Skeletal muscle tissue (tissue), 4 donors: ENCODE data around the gene AHI1. TPM values are rescaled to one million over a fixed set of nuclear protein-coding genes. Genes with fewer than 3 reads are reported as not detected.

Experiments
- H3K27ac ChIP-seq: one replicate; pipeline ENCODE4 v1.7.0; 2013; ENCODE audit warnings: mild to moderate bottlenecking, low read depth, low read length, inconsistent platforms
- H3K27me3 ChIP-seq, 3 donors: one replicate each; pipeline ENCODE4 v1.7.0; 2013; ENCODE audit warnings: low read length in 3 of 3; ENCODE audit not compliant: control insufficient read depth in 3 of 3, insufficient read depth in 3 of 3
- H3K36me3 ChIP-seq, 3 donors: one replicate each; pipeline ENCODE4 v1.7.0; 2013; ENCODE audit warnings: low read length in 3 of 3; ENCODE audit not compliant: control insufficient read depth in 3 of 3, insufficient read depth in 3 of 3
- H3K4me1 ChIP-seq, 3 donors: one replicate each; pipeline ENCODE4 v1.7.0; 2013; ENCODE audit warnings: low read length in 3 of 3, mild to moderate bottlenecking in 3 of 3; ENCODE audit not compliant: control insufficient read depth in 3 of 3, insufficient read depth in 3 of 3
- H3K4me3 ChIP-seq, 3 donors: one replicate each; pipeline ENCODE4 v1.7.0; 2013; ENCODE audit warnings: low read length in 3 of 3
- H3K9ac ChIP-seq, 3 donors: one replicate each; pipeline ENCODE4 v1.7.0; 2013; ENCODE audit warnings: low read length in 3 of 3, mild to moderate bottlenecking in 3 of 3, moderate library complexity in 2 of 3, low read depth in 1 of 3
- H3K9me3 ChIP-seq, 3 donors: one replicate each; pipeline ENCODE4 v1.7.0; 2013; ENCODE audit warnings: low read length in 3 of 3; ENCODE audit not compliant: control insufficient read depth in 3 of 3
- total RNA-seq: library from RNA; depleted of rRNA; stranded (reverse); fragments of >200 nt; gene quantifications from one replicate; pipeline ENCODE4 v1.2.3, GENCODE V29; 2014
- donor health status: Osteomylitis.

Gene AHI1
- total RNA-seq, 1 donor from 2014 or later = 29.7 TPM

DNA sequence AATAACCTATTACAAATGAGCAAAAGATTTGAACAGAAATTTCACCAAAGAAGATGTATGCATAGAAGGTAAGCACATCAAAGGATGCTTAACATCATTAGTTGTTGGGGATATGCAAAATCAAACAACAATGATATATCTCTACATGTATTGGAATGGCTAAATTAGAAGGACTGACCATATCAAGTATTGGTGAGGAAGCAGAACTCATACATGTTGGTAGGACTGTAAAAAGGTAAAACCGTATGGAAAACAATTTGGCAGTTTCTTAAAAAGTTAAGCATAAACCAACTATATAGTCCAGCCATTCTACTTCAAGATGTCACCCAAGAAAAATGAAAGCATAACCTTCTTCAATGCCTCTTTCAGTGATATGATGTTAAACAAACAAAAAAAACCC lies 202.5 kb downstream of the AHI1 start:
- H3K9me3 ChIP-seq = peaks cover 0 to 2% (median 0%) of the 10 kb centered on the region in 3 donors
- no peaks in the 10 kb centered on the region for H3K27me3 ChIP-seq
- no peak overlapping the region for H3K9ac ChIP-seq
- H3K4me1 ChIP-seq = no peaks in the 10 kb centered on the region
- H3K36me3 ChIP-seq = peaks cover 0 to 5% (median 4%) of the 10 kb centered on the region in 3 donors
- H3K27ac ChIP-seq = no peak overlapping the region
- H3K4me3 ChIP-seq = no peak overlapping the region

DNA sequence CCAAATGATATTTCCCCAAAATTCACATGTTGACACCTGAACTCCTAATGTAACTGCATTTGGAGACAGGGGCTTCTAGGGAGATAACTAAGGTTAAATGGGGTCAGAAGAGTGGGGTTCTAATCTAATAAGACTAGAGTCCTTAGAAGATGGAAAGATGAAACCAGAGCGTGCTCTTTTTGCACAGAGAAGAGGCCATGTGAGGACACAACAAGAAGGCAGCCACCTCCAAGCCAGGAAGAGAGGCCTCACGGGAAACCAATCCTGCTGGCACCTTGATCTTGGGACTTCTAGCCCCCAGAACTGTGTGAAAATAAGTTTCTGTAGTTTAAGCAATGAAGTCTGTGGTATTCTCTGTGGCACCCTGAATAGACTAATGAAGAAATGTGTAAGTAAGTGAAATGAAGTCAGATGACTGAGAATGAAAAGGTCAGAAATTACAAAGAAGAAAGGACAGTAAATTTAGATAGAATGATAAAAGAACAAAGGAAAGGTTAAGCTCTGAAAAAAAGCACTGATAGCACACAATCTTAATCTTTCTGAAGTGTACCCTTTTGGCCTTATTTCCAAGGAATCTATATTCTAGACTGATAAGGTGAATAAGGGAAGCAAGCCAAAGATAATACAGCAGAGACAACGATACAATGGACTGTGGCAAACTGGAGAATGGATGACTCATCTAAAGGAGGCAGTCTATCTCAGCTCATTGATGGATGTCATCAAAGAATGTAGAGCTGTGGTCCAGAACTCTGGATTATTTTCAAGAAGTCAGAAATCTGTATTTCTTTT lies 206.1 kb downstream of the AHI1 start:
- H3K27me3 ChIP-seq = no peaks in the 10 kb centered on the region
- no peak overlapping the region for H3K27ac ChIP-seq
- H3K9ac ChIP-seq = no peak overlapping the region
- H3K9me3 ChIP-seq = peaks cover 0 to 2% (median 0%) of the 10 kb centered on the region in 3 donors
- no peaks in the 10 kb centered on the region for H3K4me1 ChIP-seq
- H3K4me3 ChIP-seq = no peak overlapping the region
- H3K36me3 ChIP-seq = peaks cover 0 to 7% (median 5%) of the 10 kb centered on the region in 3 donors

DNA sequence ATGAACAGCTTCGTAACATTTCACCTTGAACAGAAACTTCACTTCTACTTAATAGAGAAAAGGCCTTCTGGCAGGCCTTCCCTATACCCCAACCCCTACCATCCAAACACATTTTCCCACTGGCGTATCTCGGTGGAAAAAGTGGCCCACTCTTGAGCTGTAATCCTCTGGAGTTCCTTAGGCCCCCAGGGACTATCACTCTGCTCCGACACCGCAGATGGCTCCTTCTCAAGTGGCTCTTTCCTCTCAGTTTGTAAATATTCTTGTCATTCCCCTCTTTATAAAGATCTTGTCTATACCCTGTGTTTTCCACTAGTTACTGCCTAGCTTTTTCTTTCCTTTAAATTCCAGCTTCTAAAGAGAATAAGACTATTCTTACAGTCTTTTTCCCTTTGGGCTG lies 207.7 kb downstream of the AHI1 start:
- peaks cover 0 to 5% (median 4%) of the 10 kb centered on the region in 3 donors for H3K36me3 ChIP-seq

DNA sequence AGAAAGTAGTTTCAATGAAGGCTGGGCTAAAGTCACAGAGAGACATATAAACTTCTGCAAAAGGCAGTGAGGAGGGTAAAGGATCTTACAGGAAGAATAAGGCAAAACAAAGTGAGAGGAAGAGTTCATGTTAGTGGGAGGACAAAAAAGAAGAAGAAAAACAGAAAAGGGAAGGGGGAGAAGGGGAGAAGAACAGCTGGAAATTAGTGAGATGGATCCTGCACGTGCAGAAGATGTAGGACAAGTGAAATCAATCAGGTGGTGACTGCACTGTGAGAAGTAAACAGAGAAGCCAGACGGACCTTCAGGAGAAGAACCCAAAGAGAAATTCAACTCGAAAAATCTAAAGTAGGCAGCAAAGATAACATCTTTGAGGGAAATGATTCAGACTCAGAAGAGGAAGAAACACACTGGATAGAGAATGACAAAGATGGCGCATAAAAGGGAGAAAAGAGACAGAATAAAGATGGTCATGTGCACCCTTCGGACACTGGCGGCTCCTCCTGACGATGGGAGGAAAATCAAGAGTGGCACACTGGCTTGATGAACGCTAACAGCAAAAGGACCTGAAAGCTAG lies 210.5 kb downstream of the AHI1 start:
- Histone ChIP-seq H3K9ac (no peak overlapping the region), H3K27me3 (no peaks in the 10 kb centered on the region), H3K4me1 (no peaks in the 10 kb centered on the region), H3K9me3 (no peaks in the 10 kb centered on the region), H3K27ac (no peak overlapping the region), H3K4me3 (no peak overlapping the region), H3K36me3 (peaks cover 0 to 5% (median 4%) of the 10 kb centered on the region in 3 donors)

More for the DNA sequence above, 207.7 kb downstream of the AHI1 start:
- Histone ChIP-seq H3K9me3 (no peaks in the 10 kb centered on the region), H3K4me1 (no peaks in the 10 kb centered on the region), H3K4me3 (no peak overlapping the region), H3K27me3 (no peaks in the 10 kb centered on the region), H3K9ac (no peak overlapping the region), H3K27ac (no peak overlapping the region)

DNA sequence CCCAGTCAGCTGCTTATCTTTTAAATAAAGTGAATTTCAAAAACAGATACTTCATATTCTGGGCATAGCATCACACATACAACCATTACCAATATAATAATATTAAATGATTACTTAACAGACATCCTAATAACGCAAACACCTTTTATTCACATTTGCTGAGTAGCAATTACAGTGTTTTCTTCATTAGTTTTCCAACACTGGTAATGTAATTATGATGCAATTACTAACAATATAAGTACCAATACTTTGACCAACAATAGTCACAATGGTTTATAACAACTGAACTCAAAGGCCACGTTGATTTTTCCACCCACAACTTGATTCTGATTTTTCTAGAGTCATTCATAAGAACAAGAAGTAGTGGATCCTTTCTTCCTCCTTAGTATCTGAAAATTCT lies 212.4 kb downstream of the AHI1 start:
- Histone ChIP-seq H3K4me1 (no peaks in the 10 kb centered on the region), H3K9me3 (no peaks in the 10 kb centered on the region), H3K36me3 (peaks cover 0 to 4% (median 1%) of the 10 kb centered on the region in 3 donors), H3K27me3 (no peaks in the 10 kb centered on the region), H3K4me3 (no peak overlapping the region), H3K27ac (no peak overlapping the region), H3K9ac (no peak overlapping the region)

DNA sequence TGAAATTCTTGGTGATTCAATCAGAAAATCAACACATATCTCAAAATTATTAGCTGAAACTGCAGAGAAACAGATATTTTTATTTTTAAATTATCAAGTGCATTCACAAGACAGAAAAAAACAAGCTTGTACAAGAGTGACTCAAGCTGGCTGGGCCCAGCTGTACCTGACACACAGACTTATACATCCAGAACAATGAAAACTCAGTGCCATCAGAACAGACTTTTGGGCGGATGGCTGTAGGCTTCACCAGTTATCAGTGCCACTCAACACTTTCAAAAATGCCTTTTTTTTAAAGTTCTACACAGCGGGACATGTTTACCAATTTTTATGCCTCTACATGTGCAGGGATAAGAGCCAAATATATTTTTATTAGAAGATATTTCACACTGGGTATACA lies 213.6 kb downstream of the AHI1 start:
- peaks cover 0 to 4% (median 0%) of the 10 kb centered on the region in 3 donors for H3K36me3 ChIP-seq
- no peaks in the 10 kb centered on the region for H3K9me3 ChIP-seq
- H3K27ac ChIP-seq = no peak overlapping the region
- no peak overlapping the region for H3K4me3 ChIP-seq
- no peak overlapping the region for H3K9ac ChIP-seq
- no peaks in the 10 kb centered on the region for H3K4me1 ChIP-seq
- no peaks in the 10 kb centered on the region for H3K27me3 ChIP-seq

DNA sequence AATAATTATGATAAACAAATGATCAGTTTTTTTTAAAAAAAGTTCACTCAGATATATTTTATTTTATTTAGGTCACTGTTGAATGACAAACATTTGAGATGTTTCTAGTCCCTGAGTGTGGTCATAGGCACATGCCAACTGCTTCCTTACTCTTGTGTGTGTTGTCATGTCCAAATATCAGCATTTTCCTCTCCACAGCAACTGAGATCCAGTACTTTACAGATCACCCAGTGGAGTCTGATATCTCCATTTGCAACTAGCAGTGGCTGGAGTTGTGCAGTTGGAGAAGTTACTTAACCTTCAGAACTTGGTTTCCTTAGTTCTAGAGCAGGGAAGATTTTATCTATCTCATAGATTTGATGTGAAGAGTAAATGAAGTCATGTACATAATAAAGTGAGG lies 215.1 kb downstream of the AHI1 start:
- no peak overlapping the region for H3K27ac ChIP-seq
- H3K9ac ChIP-seq = no peak overlapping the region
- no peaks in the 10 kb centered on the region for H3K4me1 ChIP-seq
- H3K36me3 ChIP-seq = peaks cover 0 to 2% (median 0%) of the 10 kb centered on the region in 3 donors
- H3K9me3 ChIP-seq = no peaks in the 10 kb centered on the region
- no peak overlapping the region for H3K4me3 ChIP-seq
- H3K27me3 ChIP-seq = no peaks in the 10 kb centered on the region

DNA sequence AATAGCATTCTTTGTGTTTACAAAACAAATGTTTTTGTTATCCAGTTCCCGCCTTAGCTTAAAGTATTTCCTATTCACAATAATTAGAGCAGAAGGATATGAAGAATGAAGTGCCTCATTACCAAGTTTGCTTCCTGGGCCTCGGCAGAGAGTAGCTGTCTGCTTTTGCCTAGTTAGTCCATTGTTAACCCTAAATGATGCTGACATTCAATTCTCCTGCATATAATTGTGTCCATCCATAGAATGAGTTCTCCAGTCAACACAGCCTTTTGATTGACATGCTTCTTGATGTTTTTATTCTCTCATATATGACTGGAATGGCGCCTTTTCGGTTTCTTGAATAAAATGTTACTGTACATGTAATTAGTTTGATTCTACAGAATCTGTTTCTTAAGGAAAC lies 215.6 kb downstream of the AHI1 start:
- Histone ChIP-seq H3K4me3 (no peak overlapping the region), H3K9ac (no peak overlapping the region), H3K36me3 (no peaks in the 10 kb centered on the region), H3K4me1 (no peaks in the 10 kb centered on the region), H3K9me3 (no peaks in the 10 kb centered on the region), H3K27me3 (no peaks in the 10 kb centered on the region), H3K27ac (no peak overlapping the region)

DNA sequence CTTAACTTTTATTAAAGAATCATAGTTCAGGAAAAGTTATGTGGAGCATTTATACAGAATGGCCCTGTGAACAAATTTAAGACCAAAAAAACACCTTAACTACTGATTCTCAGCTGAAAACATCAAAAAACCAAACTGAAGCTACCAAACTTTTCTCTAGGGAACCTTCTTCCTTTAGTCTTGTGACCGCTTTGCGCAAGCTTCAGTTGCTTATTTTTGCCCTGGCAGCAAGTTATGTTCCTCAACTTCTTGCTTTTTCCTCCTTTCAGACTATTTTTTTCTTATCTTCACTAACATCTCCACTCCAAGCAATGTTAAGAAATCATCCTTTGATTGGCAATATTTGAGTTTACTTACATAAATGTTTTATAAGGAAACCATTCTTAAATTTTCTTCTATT lies 216.3 kb downstream of the AHI1 start:
- no peak overlapping the region for H3K27ac ChIP-seq
- H3K9ac ChIP-seq = no peak overlapping the region
- no peaks in the 10 kb centered on the region for H3K9me3 ChIP-seq
- no peaks in the 10 kb centered on the region for H3K36me3 ChIP-seq
- H3K4me1 ChIP-seq = no peaks in the 10 kb centered on the region
- no peak overlapping the region for H3K4me3 ChIP-seq
- no peaks in the 10 kb centered on the region for H3K27me3 ChIP-seq

DNA sequence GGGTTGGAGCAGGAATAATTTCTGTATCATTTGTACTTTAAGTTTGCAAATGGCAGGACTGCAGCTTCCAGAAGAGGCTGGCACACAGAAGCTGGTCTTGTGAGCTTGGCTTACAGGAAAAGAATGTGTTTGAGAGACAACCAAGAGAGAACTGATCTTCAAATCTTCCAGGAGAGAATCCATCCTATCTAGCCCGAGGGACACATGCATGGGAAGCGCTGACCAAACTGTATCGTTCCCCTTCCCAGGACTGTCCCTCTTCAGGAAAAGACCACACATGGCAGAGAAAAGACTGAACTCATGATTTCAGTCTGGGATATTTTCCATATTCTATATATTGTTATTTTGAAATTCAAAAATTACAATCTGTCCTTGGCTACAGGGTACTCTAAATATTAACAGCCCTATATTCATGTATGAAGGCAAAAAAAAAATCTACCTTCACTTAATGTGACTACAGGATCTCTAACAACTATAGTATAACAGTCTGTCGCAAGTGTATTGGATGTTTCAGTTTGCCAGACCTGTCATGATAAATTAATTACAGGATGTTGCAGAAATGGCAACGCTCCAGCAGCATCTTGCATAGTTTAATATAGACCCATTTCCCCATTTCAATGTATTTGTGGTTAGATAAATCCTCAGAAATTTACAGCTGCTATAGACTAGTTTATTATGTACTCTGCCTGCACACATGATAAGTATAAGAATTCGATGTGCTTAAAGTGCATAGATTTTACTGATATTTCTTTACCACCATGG lies 217.0 kb downstream of the AHI1 start:
- no peak overlapping the region for H3K4me3 ChIP-seq
- no peak overlapping the region for H3K27ac ChIP-seq
- no peak overlapping the region for H3K9ac ChIP-seq
- no peaks in the 10 kb centered on the region for H3K27me3 ChIP-seq
- H3K36me3 ChIP-seq = no peaks in the 10 kb centered on the region
- no peaks in the 10 kb centered on the region for H3K9me3 ChIP-seq
- no peaks in the 10 kb centered on the region for H3K4me1 ChIP-seq
